ENCODE measurements around the gene CRELD2. TPM values are rescaled to one million over a fixed set of nuclear protein-coding genes. Genes with fewer than 3 reads are reported as not detected.

The CRELD2 gene
- total RNA-seq, 4 donors from 2014 or later, result 50.3 to 244 (median 154) TPM

DNA sequence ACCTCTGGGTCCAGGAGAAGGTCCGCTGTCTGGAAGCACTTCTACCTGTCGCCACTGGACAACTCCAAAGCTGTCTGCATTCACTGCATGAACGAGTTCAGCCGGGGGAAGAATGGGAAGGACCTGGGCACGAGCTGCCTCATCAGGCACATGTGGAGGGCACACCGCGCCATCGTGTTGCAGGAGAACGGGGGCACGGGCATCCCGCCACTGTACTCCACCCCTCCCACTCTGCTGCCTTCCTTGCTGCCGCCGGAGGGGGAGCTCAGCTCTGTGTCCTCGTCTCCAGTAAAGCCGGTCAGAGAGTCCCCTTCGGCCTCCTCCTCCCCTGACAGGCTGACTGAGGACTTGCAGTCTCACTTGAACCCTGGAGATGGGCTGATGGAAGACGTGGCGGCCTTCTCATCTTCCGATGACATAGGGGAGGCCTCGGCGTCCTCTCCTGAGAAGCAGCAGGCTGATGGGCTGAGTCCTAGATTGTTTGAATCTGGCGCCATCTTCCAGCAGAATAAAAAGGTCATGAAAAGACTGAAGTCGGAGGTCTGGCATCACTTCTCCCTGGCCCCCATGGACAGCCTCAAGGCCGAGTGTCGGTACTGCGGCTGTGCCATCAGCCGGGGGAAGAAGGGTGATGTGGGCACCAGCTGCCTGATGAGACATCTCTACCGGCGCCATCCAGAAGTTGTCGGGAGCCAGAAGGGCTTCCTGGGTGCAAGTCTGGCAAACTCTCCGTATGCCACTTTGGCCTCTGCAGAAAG is 33.8 kb upstream of the CRELD2 start:
- Histone ChIP-seq H3K36me3 (peaks cover 4 to 24% of the 10 kb centered on the region in 2 donors), H3K27ac (no peak overlapping the region), H3K4me3 (replicated peaks in 1 of 3) (no peak overlapping the region), H3K4me1 (peaks cover 13 to 28% of the 10 kb centered on the region in 2 donors), H3K9me3 (no peaks in the 10 kb centered on the region), H3K27me3 (no peaks in the 10 kb centered on the region)
- WGBS, 2 donors, result 93 to 95% methylated on average over 25 to 31 of the region's 31 CpGs
- intact Hi-C loops (cut with DNase I), result no loop called here
- TF ChIP-seq CTCF (IDR thresholded peaks at IDR 0.05) (no peak), POLR2A (IDR thresholded peaks at IDR 0.05) (no peak)
- DNase-seq, result no peak

DNA sequence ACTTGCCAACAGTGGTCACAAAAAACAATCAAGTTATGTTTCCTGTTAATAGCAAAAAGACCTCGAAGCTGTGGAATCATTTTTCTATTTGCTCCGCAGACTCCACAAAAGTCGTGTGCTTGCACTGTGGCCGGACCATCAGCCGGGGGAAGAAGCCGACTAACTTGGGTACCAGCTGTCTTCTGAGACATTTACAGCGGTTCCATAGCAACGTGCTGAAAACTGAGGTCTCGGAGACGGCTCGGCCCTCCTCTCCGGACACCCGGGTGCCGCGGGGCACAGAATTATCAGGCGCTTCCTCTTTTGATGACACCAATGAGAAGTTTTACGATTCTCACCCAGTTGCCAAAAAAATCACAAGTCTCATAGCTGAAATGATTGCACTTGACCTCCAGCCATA is 33.2 kb upstream of the CRELD2 start:
- WGBS, 2 donors, result 96 to 98% methylated on average over 13 to 17 of the region's 17 CpGs

DNA sequence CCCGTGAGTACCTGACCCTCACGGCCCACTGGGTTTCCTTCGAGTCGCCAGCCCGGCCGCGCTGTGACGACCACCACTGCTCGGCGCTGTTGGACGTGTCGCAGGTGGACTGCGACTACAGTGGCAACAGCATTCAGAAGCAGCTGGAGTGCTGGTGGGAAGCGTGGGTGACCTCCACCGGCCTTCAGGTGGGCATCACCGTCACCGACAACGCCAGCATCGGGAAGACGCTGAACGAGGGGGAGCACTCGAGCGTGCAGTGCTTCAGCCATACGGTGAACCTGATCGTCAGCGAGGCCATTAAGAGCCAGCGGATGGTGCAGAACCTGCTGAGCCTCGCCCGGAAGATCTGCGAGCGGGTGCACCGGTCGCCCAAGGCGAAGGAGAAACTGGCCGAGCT is 32.6 kb upstream of the CRELD2 start:
- H3K9me3 ChIP-seq, result no peaks in the 10 kb centered on the region
- peaks cover 4 to 24% of the 10 kb centered on the region in 2 donors for H3K36me3 ChIP-seq
- no peak overlapping the region for H3K27ac ChIP-seq
- H3K4me3 ChIP-seq (replicated peaks in 1 of 3), result no peak overlapping the region
- DNase-seq, result no peak
- TF ChIP-seq CTCF (IDR thresholded peaks at IDR 0.05) (no peak), POLR2A (IDR thresholded peaks at IDR 0.05) (no peak)
- intact Hi-C loops (cut with DNase I), result no loop called here
- H3K27me3 ChIP-seq, result no peaks in the 10 kb centered on the region
- H3K4me1 ChIP-seq, result peaks cover 13 to 21% of the 10 kb centered on the region in 2 donors
- 94 to 98% methylated on average over 14 to 29 of the region's 35 CpGs for WGBS, 2 donors

More for the DNA sequence above, 33.2 kb upstream of the CRELD2 start:
- Histone ChIP-seq H3K9me3 (no peaks in the 10 kb centered on the region), H3K27me3 (no peaks in the 10 kb centered on the region), H3K4me3 (replicated peaks in 1 of 3) (no peak overlapping the region), H3K4me1 (peaks cover 13 to 25% of the 10 kb centered on the region in 2 donors), H3K27ac (no peak overlapping the region), H3K36me3 (peaks cover 4 to 24% of the 10 kb centered on the region in 2 donors)
- no peak for TF ChIP-seq POLR2A (IDR thresholded peaks at IDR 0.05)
- intact Hi-C loops (cut with DNase I), result no loop called here
- no peak for DNase-seq

GRCh38 chr22:49886346-49887063 is 31.9 kb upstream of the CRELD2 start:
- TF ChIP-seq POLR2A (IDR thresholded peaks at IDR 0.05) (no peak), CTCF (IDR thresholded peaks at IDR 0.05) (no peak)
- WGBS, 2 donors, result 94 to 98% methylated on average over 29 to 41 of the region's 41 CpGs
- Histone ChIP-seq H3K36me3 (peaks cover 4 to 24% of the 10 kb centered on the region in 2 donors), H3K4me3 (replicated peaks in 1 of 3) (no peak overlapping the region), H3K27ac (no peak overlapping the region), H3K27me3 (no peaks in the 10 kb centered on the region), H3K9me3 (no peaks in the 10 kb centered on the region), H3K4me1 (peaks cover 7 to 21% of the 10 kb centered on the region in 2 donors)
- no peak for DNase-seq
- intact Hi-C loops (cut with DNase I), result no loop called here

DNA sequence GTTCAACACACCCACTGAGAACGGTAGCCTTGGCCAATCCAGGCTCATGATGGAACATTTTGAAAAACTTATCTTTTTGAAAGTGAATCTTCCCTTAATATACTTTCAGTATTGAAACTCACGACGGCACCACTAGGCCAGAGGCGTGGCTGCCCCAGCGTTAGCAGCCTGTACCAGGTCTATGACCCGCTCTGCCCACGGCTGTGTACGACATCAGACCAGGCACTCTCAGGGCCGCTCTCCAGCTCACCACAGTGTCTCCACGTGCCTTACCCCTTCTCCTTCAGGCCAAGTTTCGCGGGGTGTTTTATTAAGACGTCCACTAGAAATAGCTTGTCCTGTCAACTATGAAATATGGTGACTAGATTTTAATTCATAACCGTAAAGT is 31.4 kb upstream of the CRELD2 start:
- Histone ChIP-seq H3K9me3 (no peaks in the 10 kb centered on the region), H3K4me1 (peaks cover 7 to 21% of the 10 kb centered on the region in 2 donors), H3K27me3 (no peaks in the 10 kb centered on the region), H3K27ac (no peak overlapping the region), H3K4me3 (replicated peaks in 1 of 3) (no peak overlapping the region), H3K36me3 (peaks cover 4 to 24% of the 10 kb centered on the region in 2 donors)
- peak; percentile 22 to 29 for DNase-seq
- 67 to 87% methylated on average over 14 of the region's 14 CpGs for WGBS, 2 donors
- intact Hi-C loops (cut with DNase I), result no loop called here
- no peak for TF ChIP-seq CTCF (IDR thresholded peaks at IDR 0.05)
- TF ChIP-seq POLR2A (IDR thresholded peaks at IDR 0.05), result no peak

Measured in thyroid gland (tissue), 4 donors.